Esophagus squamous epithelium (tissue), 4 donors: ENCODE results near the gene TRAK1.
"Not testable (repeated sequence)": the region's sequence is repeated elsewhere in the genome, so short reads cannot be mapped to it uniquely, and the experiment has no call there.

Experiments
- POLR2A ChIP-seq, 4 donors: fragments of 450-650 bp; IDR thresholded peaks; one replicate each; pipeline ENCODE4 v1.6.1; 2017; ENCODE audit warnings: antibody characterized with exemption in 4 of 4, mild to moderate bottlenecking in 4 of 4, moderate library complexity in 3 of 4
- TF ChIP-seq, protein P1 (sequence below), 6 experiments: fragments of 450-650 bp in 4 of 6; fragments of 200-600 bp in 2 of 6; sonication (generic) in 2 of 6; IDR thresholded peaks; one replicate each; pipeline ENCODE4 v1.5.1; 2016 to 2019; ENCODE audit warnings: antibody characterized with exemption in 6 of 6, mild to moderate bottlenecking in 4 of 6, moderate library complexity in 4 of 6

DNA sequence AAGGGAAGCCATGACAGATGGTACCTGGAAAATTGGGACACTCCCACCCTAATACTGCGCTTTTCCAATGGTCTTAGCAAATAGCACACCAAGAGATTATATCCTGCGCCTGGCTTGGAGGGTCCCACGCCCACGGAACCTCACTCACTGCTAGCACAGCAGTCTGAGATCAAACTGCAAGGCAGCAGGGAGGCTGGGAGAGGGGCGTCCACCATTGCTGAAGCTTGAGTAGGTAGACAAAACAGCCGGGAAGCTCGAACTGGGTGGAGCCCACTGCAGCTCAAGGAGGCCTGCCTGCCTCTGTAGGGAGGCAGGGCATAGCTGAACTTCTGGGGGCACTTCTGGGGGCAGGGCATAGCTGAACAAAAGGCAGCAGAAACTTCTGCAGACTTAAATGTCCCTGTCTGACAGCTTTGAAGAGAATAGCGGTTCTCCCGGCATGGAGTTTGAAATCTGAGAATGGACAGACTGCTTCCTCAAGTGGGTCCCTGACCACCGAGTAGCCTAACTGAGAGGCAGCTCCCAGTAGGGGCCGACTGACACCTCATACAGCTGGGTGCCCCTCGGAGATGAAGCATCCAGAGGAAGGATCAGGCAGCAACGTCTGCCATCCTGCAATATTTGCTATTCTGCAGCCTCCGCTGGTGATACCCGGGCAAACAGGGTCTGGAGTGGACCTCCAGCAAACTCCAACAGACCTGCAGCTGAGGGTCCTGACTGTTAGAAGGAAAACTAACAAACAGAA lies 12.9 kb downstream of the TRAK1 start:
- TF ChIP-seq POLR2A (IDR thresholded peaks at IDR 0.05) = not testable (repeated sequence)
- TF ChIP-seq, protein P1, sequence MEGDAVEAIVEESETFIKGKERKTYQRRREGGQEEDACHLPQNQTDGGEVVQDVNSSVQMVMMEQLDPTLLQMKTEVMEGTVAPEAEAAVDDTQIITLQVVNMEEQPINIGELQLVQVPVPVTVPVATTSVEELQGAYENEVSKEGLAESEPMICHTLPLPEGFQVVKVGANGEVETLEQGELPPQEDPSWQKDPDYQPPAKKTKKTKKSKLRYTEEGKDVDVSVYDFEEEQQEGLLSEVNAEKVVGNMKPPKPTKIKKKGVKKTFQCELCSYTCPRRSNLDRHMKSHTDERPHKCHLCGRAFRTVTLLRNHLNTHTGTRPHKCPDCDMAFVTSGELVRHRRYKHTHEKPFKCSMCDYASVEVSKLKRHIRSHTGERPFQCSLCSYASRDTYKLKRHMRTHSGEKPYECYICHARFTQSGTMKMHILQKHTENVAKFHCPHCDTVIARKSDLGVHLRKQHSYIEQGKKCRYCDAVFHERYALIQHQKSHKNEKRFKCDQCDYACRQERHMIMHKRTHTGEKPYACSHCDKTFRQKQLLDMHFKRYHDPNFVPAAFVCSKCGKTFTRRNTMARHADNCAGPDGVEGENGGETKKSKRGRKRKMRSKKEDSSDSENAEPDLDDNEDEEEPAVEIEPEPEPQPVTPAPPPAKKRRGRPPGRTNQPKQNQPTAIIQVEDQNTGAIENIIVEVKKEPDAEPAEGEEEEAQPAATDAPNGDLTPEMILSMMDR (IDR thresholded peaks at IDR 0.05) = not testable (repeated sequence)
